WTC11 (cell line): ENCODE data around the gene TMEM217. TPM values are rescaled to one million over a fixed set of nuclear protein-coding genes. Genes with fewer than 3 reads are reported as not detected.

Experiments used
- ATAC-seq: fragments of 200-7000 bp; cut with Tn5 transposase; 2 replicates; pipeline ENCODE4 v1.10.0; 2021; ENCODE audit warnings: mild to moderate bottlenecking, moderate library complexity
- CTCF ChIA-PET: fragments of 300-600 bp; sonication (Branson Sonifier 250); formaldehyde crosslinking; loops from one replicate; lab custom pipeline; 2021; ENCODE audit warnings: antibody characterized with exemption; lab: Charles Lee
- POLR2A ChIA-PET: fragments of 350-600 bp; sonication (Branson Sonifier 250); formaldehyde crosslinking; loops from one replicate; lab custom pipeline; 2021; ENCODE audit warnings: antibody characterized with exemption; lab: Charles Lee
- DNase-seq: peaks from one replicate; pipeline ENCODE4 v3.0.0; 2021; ENCODE audit warnings: low spot score
- H3K27ac Mint-ChIP-seq: 2 replicates; pipeline ENCODE4 v1.8.0; 2021; ENCODE audit warnings: mixed read lengths
- H3K27me3 Mint-ChIP-seq: 2 replicates; pipeline ENCODE4 v1.8.0; 2021; ENCODE audit warnings: low read depth, mild to moderate bottlenecking, moderate library complexity, mixed read lengths
- H3K36me3 Mint-ChIP-seq: 2 replicates; pipeline ENCODE4 v1.8.0; 2021; ENCODE audit warnings: mixed read lengths
- H3K4me1 Mint-ChIP-seq: 2 replicates; pipeline ENCODE4 v1.8.0; 2022; ENCODE audit warnings: mixed read lengths
- H3K4me3 Mint-ChIP-seq: 2 replicates; pipeline ENCODE4 v1.8.0; 2021; ENCODE audit warnings: mild to moderate bottlenecking, moderate library complexity, mixed read lengths
- H3K9me3 Mint-ChIP-seq: 2 replicates; pipeline ENCODE4 v1.8.0; 2021; ENCODE audit warnings: mixed read lengths
- EMX1 ChIP-seq: fragments of 250-450 bp; sonication (Bioruptor Pico); IDR thresholded peaks from 2 replicates; pipeline ENCODE4 v1.8.0; 2021; ENCODE audit warnings: mild to moderate bottlenecking
- ESRRA ChIP-seq: sonication (generic); formaldehyde crosslinking; IDR thresholded peaks from 2 replicates; pipeline ENCODE4 v1.8.1; 2022; ENCODE audit warnings: mild to moderate bottlenecking, missing genetic modification reagents, borderline replicate concordance
- GTF2I ChIP-seq: fragments of 250-450 bp; sonication (Bioruptor Pico); conservative IDR thresholded peaks from 2 replicates; pipeline ENCODE4 v1.4.0; 2021; ENCODE audit warnings: mild to moderate bottlenecking
- RELA ChIP-seq: sonication (generic); formaldehyde crosslinking; IDR thresholded peaks from 2 replicates; pipeline ENCODE4 v1.8.1; 2022; ENCODE audit warnings: missing genetic modification reagents, mild to moderate bottlenecking, borderline replicate concordance
- SMAD4 ChIP-seq: sonication (generic); formaldehyde crosslinking; IDR thresholded peaks from 2 replicates; pipeline ENCODE4 v1.8.0; 2022; ENCODE audit warnings: mild to moderate bottlenecking, missing genetic modification reagents
- ZNF121 ChIP-seq: sonication (generic); formaldehyde crosslinking; IDR thresholded peaks from 2 replicates; pipeline ENCODE4 v1.8.0; 2023; ENCODE audit warnings: missing genetic modification reagents
- ZNF671 ChIP-seq: fragments of 250-450 bp; sonication (Bioruptor Pico); IDR thresholded peaks from 2 replicates; pipeline ENCODE4 v1.8.0; 2021; ENCODE audit warnings: mild to moderate bottlenecking
- total RNA-seq: library from RNA; stranded (reverse); gene quantifications from 3 replicates; pipeline ENCODE4 v1.2.3, GENCODE V29; 2021
- TF ChIP-seq, protein P1 (sequence below): fragments of 250-450 bp; sonication (Bioruptor Pico); IDR thresholded peaks from 2 replicates; pipeline ENCODE4 v1.9.0; 2021; ENCODE audit warnings: mild to moderate bottlenecking
- TF ChIP-seq, protein P2 (sequence below): fragments of 250-450 bp; sonication (Bioruptor Pico); IDR thresholded peaks from 2 replicates; pipeline ENCODE4 v1.9.0; 2021; ENCODE audit warnings: mild to moderate bottlenecking
- TF ChIP-seq, protein P3 (sequence below): sonication (generic); formaldehyde crosslinking; IDR thresholded peaks from 2 replicates; pipeline ENCODE4 v1.8.0; 2022; ENCODE audit warnings: missing genetic modification reagents
- TF ChIP-seq, protein P4 (sequence below): sonication (generic); formaldehyde crosslinking; IDR thresholded peaks from 2 replicates; pipeline ENCODE4 v1.8.1; 2023; ENCODE audit warnings: mild to moderate bottlenecking, missing genetic modification reagents, moderate library complexity
- TF ChIP-seq, protein P5 (sequence below): sonication (generic); formaldehyde crosslinking; IDR thresholded peaks from 2 replicates; pipeline ENCODE4 v1.8.0; 2023; ENCODE audit warnings: missing genetic modification reagents, mild to moderate bottlenecking, borderline replicate concordance

The TMEM217 gene
- total RNA-seq, 1 experiment from 2014 or later: 0.61 TPM

DNA sequence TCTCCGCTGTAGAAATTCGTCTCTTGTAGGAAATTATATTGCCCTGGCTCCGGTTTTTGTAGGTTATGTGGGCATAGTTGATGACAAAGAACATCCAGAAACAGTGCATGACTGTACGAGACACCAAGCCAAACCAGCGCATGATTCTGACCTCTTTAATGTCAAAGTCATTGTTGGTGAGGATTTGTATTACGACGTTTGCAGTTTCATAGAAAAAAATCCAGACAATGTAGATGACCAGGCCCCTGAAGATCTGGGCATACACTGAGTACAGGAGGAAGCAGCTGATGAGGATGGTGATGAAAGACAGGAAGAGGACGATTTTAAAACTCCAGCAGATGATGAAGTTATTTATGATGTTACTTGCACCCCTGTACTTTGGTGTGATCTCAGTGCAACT, 39.4 kb downstream of the TMEM217 start (continued):
- TF ChIP-seq, protein P1, sequence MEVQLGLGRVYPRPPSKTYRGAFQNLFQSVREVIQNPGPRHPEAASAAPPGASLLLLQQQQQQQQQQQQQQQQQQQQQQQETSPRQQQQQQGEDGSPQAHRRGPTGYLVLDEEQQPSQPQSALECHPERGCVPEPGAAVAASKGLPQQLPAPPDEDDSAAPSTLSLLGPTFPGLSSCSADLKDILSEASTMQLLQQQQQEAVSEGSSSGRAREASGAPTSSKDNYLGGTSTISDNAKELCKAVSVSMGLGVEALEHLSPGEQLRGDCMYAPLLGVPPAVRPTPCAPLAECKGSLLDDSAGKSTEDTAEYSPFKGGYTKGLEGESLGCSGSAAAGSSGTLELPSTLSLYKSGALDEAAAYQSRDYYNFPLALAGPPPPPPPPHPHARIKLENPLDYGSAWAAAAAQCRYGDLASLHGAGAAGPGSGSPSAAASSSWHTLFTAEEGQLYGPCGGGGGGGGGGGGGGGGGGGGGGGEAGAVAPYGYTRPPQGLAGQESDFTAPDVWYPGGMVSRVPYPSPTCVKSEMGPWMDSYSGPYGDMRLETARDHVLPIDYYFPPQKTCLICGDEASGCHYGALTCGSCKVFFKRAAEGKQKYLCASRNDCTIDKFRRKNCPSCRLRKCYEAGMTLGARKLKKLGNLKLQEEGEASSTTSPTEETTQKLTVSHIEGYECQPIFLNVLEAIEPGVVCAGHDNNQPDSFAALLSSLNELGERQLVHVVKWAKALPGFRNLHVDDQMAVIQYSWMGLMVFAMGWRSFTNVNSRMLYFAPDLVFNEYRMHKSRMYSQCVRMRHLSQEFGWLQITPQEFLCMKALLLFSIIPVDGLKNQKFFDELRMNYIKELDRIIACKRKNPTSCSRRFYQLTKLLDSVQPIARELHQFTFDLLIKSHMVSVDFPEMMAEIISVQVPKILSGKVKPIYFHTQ: no peak
- TF ChIP-seq, protein P2, sequence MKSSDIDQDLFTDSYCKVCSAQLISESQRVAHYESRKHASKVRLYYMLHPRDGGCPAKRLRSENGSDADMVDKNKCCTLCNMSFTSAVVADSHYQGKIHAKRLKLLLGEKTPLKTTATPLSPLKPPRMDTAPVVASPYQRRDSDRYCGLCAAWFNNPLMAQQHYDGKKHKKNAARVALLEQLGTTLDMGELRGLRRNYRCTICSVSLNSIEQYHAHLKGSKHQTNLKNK (CRISPR knock-in tag): no peak
- TF ChIP-seq ZNF121 (CRISPR knock-in tag) (no peak), GTF2I (CRISPR knock-in tag) (no peak), ZNF671 (CRISPR knock-in tag) (no peak), RELA (CRISPR knock-in tag) (no peak), EMX1 (CRISPR knock-in tag) (no peak), ESRRA (CRISPR knock-in tag) (no peak)
- TF ChIP-seq, protein P3, sequence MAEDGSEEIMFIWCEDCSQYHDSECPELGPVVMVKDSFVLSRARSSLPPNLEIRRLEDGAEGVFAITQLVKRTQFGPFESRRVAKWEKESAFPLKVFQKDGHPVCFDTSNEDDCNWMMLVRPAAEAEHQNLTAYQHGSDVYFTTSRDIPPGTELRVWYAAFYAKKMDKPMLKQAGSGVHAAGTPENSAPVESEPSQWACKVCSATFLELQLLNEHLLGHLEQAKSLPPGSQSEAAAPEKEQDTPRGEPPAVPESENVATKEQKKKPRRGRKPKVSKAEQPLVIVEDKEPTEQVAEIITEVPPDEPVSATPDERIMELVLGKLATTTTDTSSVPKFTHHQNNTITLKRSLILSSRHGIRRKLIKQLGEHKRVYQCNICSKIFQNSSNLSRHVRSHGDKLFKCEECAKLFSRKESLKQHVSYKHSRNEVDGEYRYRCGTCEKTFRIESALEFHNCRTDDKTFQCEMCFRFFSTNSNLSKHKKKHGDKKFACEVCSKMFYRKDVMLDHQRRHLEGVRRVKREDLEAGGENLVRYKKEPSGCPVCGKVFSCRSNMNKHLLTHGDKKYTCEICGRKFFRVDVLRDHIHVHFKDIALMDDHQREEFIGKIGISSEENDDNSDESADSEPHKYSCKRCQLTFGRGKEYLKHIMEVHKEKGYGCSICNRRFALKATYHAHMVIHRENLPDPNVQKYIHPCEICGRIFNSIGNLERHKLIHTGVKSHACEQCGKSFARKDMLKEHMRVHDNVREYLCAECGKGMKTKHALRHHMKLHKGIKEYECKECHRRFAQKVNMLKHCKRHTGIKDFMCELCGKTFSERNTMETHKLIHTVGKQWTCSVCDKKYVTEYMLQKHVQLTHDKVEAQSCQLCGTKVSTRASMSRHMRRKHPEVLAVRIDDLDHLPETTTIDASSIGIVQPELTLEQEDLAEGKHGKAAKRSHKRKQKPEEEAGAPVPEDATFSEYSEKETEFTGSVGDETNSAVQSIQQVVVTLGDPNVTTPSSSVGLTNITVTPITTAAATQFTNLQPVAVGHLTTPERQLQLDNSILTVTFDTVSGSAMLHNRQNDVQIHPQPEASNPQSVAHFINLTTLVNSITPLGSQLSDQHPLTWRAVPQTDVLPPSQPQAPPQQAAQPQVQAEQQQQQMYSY (CRISPR knock-in tag): no peak
- TF ChIP-seq, protein P4, sequence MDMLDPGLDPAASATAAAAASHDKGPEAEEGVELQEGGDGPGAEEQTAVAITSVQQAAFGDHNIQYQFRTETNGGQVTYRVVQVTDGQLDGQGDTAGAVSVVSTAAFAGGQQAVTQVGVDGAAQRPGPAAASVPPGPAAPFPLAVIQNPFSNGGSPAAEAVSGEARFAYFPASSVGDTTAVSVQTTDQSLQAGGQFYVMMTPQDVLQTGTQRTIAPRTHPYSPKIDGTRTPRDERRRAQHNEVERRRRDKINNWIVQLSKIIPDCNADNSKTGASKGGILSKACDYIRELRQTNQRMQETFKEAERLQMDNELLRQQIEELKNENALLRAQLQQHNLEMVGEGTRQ: no peak
- TF ChIP-seq, protein P5, sequence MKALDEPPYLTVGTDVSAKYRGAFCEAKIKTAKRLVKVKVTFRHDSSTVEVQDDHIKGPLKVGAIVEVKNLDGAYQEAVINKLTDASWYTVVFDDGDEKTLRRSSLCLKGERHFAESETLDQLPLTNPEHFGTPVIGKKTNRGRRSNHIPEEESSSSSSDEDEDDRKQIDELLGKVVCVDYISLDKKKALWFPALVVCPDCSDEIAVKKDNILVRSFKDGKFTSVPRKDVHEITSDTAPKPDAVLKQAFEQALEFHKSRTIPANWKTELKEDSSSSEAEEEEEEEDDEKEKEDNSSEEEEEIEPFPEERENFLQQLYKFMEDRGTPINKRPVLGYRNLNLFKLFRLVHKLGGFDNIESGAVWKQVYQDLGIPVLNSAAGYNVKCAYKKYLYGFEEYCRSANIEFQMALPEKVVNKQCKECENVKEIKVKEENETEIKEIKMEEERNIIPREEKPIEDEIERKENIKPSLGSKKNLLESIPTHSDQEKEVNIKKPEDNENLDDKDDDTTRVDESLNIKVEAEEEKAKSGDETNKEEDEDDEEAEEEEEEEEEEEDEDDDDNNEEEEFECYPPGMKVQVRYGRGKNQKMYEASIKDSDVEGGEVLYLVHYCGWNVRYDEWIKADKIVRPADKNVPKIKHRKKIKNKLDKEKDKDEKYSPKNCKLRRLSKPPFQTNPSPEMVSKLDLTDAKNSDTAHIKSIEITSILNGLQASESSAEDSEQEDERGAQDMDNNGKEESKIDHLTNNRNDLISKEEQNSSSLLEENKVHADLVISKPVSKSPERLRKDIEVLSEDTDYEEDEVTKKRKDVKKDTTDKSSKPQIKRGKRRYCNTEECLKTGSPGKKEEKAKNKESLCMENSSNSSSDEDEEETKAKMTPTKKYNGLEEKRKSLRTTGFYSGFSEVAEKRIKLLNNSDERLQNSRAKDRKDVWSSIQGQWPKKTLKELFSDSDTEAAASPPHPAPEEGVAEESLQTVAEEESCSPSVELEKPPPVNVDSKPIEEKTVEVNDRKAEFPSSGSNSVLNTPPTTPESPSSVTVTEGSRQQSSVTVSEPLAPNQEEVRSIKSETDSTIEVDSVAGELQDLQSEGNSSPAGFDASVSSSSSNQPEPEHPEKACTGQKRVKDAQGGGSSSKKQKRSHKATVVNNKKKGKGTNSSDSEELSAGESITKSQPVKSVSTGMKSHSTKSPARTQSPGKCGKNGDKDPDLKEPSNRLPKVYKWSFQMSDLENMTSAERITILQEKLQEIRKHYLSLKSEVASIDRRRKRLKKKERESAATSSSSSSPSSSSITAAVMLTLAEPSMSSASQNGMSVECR: no peak

DNA sequence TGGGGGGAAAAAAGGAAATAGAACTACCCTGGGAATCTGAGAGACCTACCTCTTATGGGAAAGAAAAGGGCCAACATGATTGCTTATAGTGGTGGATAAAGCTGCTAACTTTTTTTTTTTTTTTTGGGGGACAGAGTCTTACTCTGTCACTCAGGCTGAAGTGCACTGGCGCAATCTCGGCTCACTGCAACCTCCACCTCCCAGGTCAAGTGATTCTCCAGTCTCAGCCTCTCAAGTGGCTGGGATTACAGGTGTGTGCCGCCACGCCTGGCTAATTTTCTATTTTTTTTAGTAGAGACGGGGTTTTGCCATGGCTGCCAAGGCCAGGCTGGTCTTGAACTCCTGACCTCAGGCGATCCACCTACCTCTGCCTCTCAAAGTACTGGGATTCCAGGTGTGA, 39.9 kb downstream of the TMEM217 start:
- no peak overlapping the region for H3K4me3 Mint-ChIP-seq
- ChIA-PET CTCF (no interaction called here), POLR2A (no interaction called here)
- H3K36me3 Mint-ChIP-seq: no peaks in the 10 kb centered on the region
- peaks cover 10% of the 10 kb centered on the region for H3K4me1 Mint-ChIP-seq
- no peak for ATAC-seq
- no peaks in the 10 kb centered on the region for H3K9me3 Mint-ChIP-seq
- DNase-seq: no peak
- H3K27ac Mint-ChIP-seq: no peak overlapping the region
- no peaks in the 10 kb centered on the region for H3K27me3 Mint-ChIP-seq
- TF ChIP-seq SMAD4 (CRISPR knock-in tag): no peak
